IMR-90 (cell line): Measurements from ENCODE around the gene ATG2A. TPM values are rescaled to one million over a fixed set of nuclear protein-coding genes. Genes with fewer than 3 reads are reported as not detected.

Source experiments
- ATAC-seq: fragments of 200-7000 bp; cut with Tn5 transposase; 2 replicates; pipeline ENCODE4 v1.9.1; 2020; ENCODE audit warnings: low read depth, mild to moderate bottlenecking, moderate library complexity
- BruUV-seq: library from RNA; stranded (reverse); fragments of 400-500 nt; replicated peaks from 2 replicates; lab custom pipeline; 2021; lab: Mats Ljungman, UMichigan
- CTCF ChIA-PET: fragments of 300-600 bp; formaldehyde crosslinking; extraction: SDS; loops from one replicate; lab custom pipeline; 2021; ENCODE audit warnings: antibody characterized with exemption; lab: Yijun Ruan, JAX
- POLR2A ChIA-PET: fragments of 300-600 bp; sonication (Branson Sonifier 250); formaldehyde crosslinking; loops from one replicate; lab custom pipeline; 2022; ENCODE audit warnings: antibody characterized with exemption; ENCODE audit not compliant: unreplicated experiment; lab: Charles Lee
- DNase-seq: peaks from one replicate; pipeline ENCODE4 v3.0.0; 2013
- H2AFZ ChIP-seq: replicated peaks from 2 replicates; pipeline ENCODE3; 2013; ENCODE audit warnings: low read length, mild to moderate bottlenecking; ENCODE audit not compliant: poor library complexity
- H2AK5ac ChIP-seq: 2 replicates; pipeline ENCODE4 v1.6.1; 2013; ENCODE audit warnings: low read depth, low read length, inconsistent platforms
- H2AK9ac ChIP-seq: replicated peaks from 2 replicates; pipeline ENCODE3; 2013; ENCODE audit warnings: mild to moderate bottlenecking, low read depth, low read length, moderate library complexity; ENCODE audit not compliant: poor library complexity
- H2BK120ac ChIP-seq: 2 replicates; pipeline ENCODE4 v1.6.1; 2013; ENCODE audit warnings: low read depth, low read length, inconsistent platforms
- H2BK15ac ChIP-seq: 3 replicates; pipeline ENCODE4 v1.6.1; 2013; ENCODE audit warnings: low read depth, low read length, inconsistent platforms
- H2BK20ac ChIP-seq: 2 replicates; pipeline ENCODE4 v1.6.1; 2013; ENCODE audit warnings: low read depth, mild to moderate bottlenecking, inconsistent platforms, low read length, moderate library complexity
- H2BK5ac ChIP-seq: 2 replicates; pipeline ENCODE4 v1.6.1; 2013; ENCODE audit warnings: mild to moderate bottlenecking, low read depth, low read length, inconsistent platforms; ENCODE audit not compliant: poor library complexity, severe bottlenecking
- H3K14ac ChIP-seq: replicated peaks from 2 replicates; pipeline ENCODE4 v1.6.1; 2013; ENCODE audit warnings: low read depth, low read length, inconsistent platforms
- H3K18ac ChIP-seq: 2 replicates; pipeline ENCODE4 v1.6.1; 2013; ENCODE audit warnings: low read depth, low read length, control low read depth
- H3K23ac ChIP-seq: 2 replicates; pipeline ENCODE4 v1.6.1; 2013; ENCODE audit warnings: low read depth, low read length, inconsistent platforms
- H3K27ac ChIP-seq: 2 replicates; pipeline ENCODE4 v1.5.1; 2013; ENCODE audit warnings: mild to moderate bottlenecking, control low read depth, low read length; ENCODE audit not compliant: insufficient read depth
- H3K27me3 ChIP-seq: 2 replicates; pipeline ENCODE4 v1.6.1; 2013; ENCODE audit warnings: low read length; ENCODE audit not compliant: control insufficient read depth, insufficient read depth
- H3K36me3 ChIP-seq: 2 replicates; pipeline ENCODE4 v1.6.1; 2013; ENCODE audit warnings: low read length, mixed read lengths; ENCODE audit not compliant: control insufficient read depth, insufficient read depth
- H3K4ac ChIP-seq: 2 replicates; pipeline ENCODE4 v1.6.1; 2013; ENCODE audit warnings: low read depth, low read length, inconsistent platforms
- H3K4me1 ChIP-seq: 2 replicates; pipeline ENCODE4 v1.6.1; 2013; ENCODE audit warnings: low read length, mixed read lengths; ENCODE audit not compliant: control insufficient read depth, insufficient read depth
- H3K4me2 ChIP-seq: 2 replicates; pipeline ENCODE4 v1.6.1; 2013; ENCODE audit warnings: low read depth, mild to moderate bottlenecking, control low read depth, low read length, moderate library complexity
- H3K4me3 ChIP-seq: 2 replicates; pipeline ENCODE4 v1.5.1; 2013; ENCODE audit warnings: low read depth, mild to moderate bottlenecking, control low read depth, low read length, moderate library complexity; ENCODE audit not compliant: insufficient read depth
- H3K56ac ChIP-seq: 2 replicates; pipeline ENCODE4 v1.6.1; 2013; ENCODE audit warnings: low read length, inconsistent platforms; ENCODE audit not compliant: insufficient read depth; ENCODE audit errors: extremely low read depth
- H3K79me1 ChIP-seq, 2 experiments: 2 replicates each; pipeline ENCODE4 v1.6.1; 2013; ENCODE audit warnings: low read length in 2 of 2, inconsistent platforms in 1 of 2, low read depth in 1 of 2
- H3K9ac ChIP-seq: 2 replicates; pipeline ENCODE4 v1.6.1; 2013; ENCODE audit warnings: low read depth, low read length, control low read depth
- H3K9me1 ChIP-seq: 2 replicates; pipeline ENCODE4 v1.6.1; 2013; ENCODE audit warnings: low read length, inconsistent platforms; ENCODE audit not compliant: insufficient read depth
- H3K9me3 ChIP-seq: 2 replicates; pipeline ENCODE4 v1.6.1; 2013; ENCODE audit warnings: low read length; ENCODE audit not compliant: control insufficient read depth, insufficient read depth
- H4K20me1 ChIP-seq: 2 replicates; pipeline ENCODE4 v1.6.1; 2013; ENCODE audit warnings: low read length, inconsistent platforms; ENCODE audit not compliant: insufficient read depth
- H4K5ac ChIP-seq: 2 replicates; pipeline ENCODE4 v1.6.1; 2013; ENCODE audit warnings: mild to moderate bottlenecking, low read depth, low read length, control low read depth
- H4K8ac ChIP-seq, 2 experiments: 2 replicates each; pipeline ENCODE4 v1.6.1; 2013; ENCODE audit warnings: low read depth in 2 of 2, low read length in 2 of 2, control low read depth in 1 of 2, inconsistent platforms in 1 of 2
- H4K91ac ChIP-seq: 2 replicates; pipeline ENCODE4 v1.6.1; 2013; ENCODE audit warnings: low read depth, low read length, inconsistent platforms; ENCODE audit not compliant: insufficient read depth
- BHLHE40 ChIP-seq: fragments of 150-350 bp; IDR thresholded peaks from 2 replicates; pipeline ENCODE4 v1.6.1; 2016; ENCODE audit warnings: mild to moderate bottlenecking, low read depth, low read length
- CEBPB ChIP-seq: IDR thresholded peaks from 2 replicates; pipeline ENCODE4 v1.6.1; 2012; ENCODE audit warnings: low read depth, low read length, improper control_type of control experiment
- FOS ChIP-seq: fragments of 150-350 bp; IDR thresholded peaks from 2 replicates; pipeline ENCODE4 v1.6.1; 2016; ENCODE audit warnings: low read depth, low read length
- MAFK ChIP-seq: IDR thresholded peaks from 2 replicates; pipeline ENCODE4 v1.6.1; 2012; ENCODE audit warnings: low read depth, low read length, improper control_type of control experiment
- MAZ ChIP-seq: IDR thresholded peaks from 2 replicates; pipeline ENCODE4 v1.6.1; 2012; ENCODE audit warnings: low read depth, mild to moderate bottlenecking, low read length, improper control_type of control experiment, moderate library complexity, borderline replicate concordance
- MXI1 ChIP-seq: IDR thresholded peaks from 2 replicates; pipeline ENCODE4 v1.6.1; 2012; ENCODE audit warnings: low read depth, mild to moderate bottlenecking, low read length, moderate library complexity, borderline replicate concordance
- NFE2L2 ChIP-seq: fragments of 150-350 bp; IDR thresholded peaks from 2 replicates; pipeline ENCODE4 v1.6.1; 2016; ENCODE audit warnings: low read depth, mild to moderate bottlenecking, low read length
- POLR2A ChIP-seq: IDR thresholded peaks from 2 replicates; pipeline ENCODE4 v1.6.1; 2012; ENCODE audit warnings: mild to moderate bottlenecking, low read depth, low read length
- RAD21 ChIP-seq: IDR thresholded peaks from 2 replicates; pipeline ENCODE4 v1.6.1; 2012; ENCODE audit warnings: low read length, improper control_type of control experiment
- RCOR1 ChIP-seq: IDR thresholded peaks from 2 replicates; pipeline ENCODE4 v1.6.1; 2012; ENCODE audit warnings: mild to moderate bottlenecking, low read length, improper control_type of control experiment; ENCODE audit not compliant: insufficient replicate concordance
- RFX5 ChIP-seq: IDR thresholded peaks from 2 replicates; pipeline ENCODE4 v1.8.0; 2012; ENCODE audit warnings: low read depth, mild to moderate bottlenecking, low read length, moderate library complexity
- SMC3 ChIP-seq: fragments of 150-350 bp; IDR thresholded peaks from 2 replicates; pipeline ENCODE4 v1.6.1; 2016; ENCODE audit warnings: low read depth, mild to moderate bottlenecking, antibody characterized with exemption, low read length, moderate library complexity
- WGBS, 2 experiments: methylation state at CpG; one replicate each; pipeline versions ENCODE4 v1.1.5 to v1.1.7; 2013; ENCODE audit warnings: missing lambda C conversion rate in 2 of 2; ENCODE audit not compliant: insufficient read length in 1 of 2; ENCODE audit errors: extremely low coverage in 2 of 2; 5-methylcytosine and 5-hydroxymethylcytosine counted together
- dilution Hi-C: fragments of 300-500 bp; cut with HindIII; formaldehyde crosslinking; loops from one replicate; pipeline ENCODE4 v1.14.3; 2018; ENCODE audit warnings: low sequenced_read_pairs; ENCODE audit not compliant: unreplicated experiment
- in situ Hi-C: fragments of 300-500 bp; cut with MboI; formaldehyde crosslinking; loops from 3 replicates; pipeline ENCODE4 v1.14.3; 2019; ENCODE audit warnings: low sequenced_read_pairs, inconsistent platforms, mixed read lengths
- intact Hi-C: fragments of 100-400 bp; cut with micrococcal nuclease; formaldehyde crosslinking; loops from 2 replicates; pipeline ENCODE4 v1.10.0; 2022
- polyA plus RNA-seq, 3 experiments: library from polyadenylated mRNA; depleted of rRNA; stranded (reverse); fragments of >200 nt; gene quantifications; 2 replicates each; pipeline ENCODE4 v1.2.3, GENCODE V29; 2012; ENCODE audit warnings: low replicate concordance in 1 of 3
- total RNA-seq: library from RNA; depleted of rRNA; stranded (reverse); fragments of >200 nt; gene quantifications from 2 replicates; pipeline ENCODE4 v1.2.3, GENCODE V29; 2012
- TF ChIP-seq, protein P1 (sequence below): fragments of 150-350 bp; IDR thresholded peaks from 2 replicates; pipeline ENCODE4 v1.6.1; 2016; ENCODE audit warnings: low read depth, mild to moderate bottlenecking, low read length, moderate library complexity, borderline replicate concordance
- TF ChIP-seq, protein P2 (sequence below): conservative IDR thresholded peaks from 2 replicates; pipeline ENCODE4 v1.5.1; 2012; ENCODE audit warnings: mild to moderate bottlenecking, low read depth, low read length, improper control_type of control experiment
- TF ChIP-seq, protein P3 (sequence below): fragments of 150-350 bp; IDR thresholded peaks from 2 replicates; pipeline ENCODE4 v1.6.1; 2017; ENCODE audit warnings: mild to moderate bottlenecking, antibody characterized with exemption, low read length, low read depth

ATG2A gene
- total and polyA plus RNA-seq, 2 of the 4 experiments (the other 2 are of a cell fraction): 3.2 to 10.5 TPM

DNA sequence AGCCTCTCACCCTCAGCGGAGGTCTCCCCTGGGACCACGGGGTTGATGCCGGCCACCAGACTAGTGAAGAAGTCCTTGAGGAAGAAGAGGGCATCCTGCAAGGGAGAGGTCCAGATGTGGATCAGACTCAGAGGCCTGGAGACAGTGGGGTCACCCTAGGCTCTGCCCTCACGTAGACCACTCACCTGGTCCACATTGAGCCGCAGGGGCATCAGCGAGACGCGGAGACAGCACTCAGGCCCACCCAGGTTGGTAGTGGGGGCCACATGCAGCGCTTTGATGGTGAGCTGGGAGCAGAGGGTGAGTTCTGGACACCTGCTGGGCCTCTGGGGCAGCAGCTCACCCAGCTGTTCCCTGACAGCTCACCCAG, 18.9 kb downstream of the ATG2A start:
- no peak overlapping the region for H3K4me2 ChIP-seq
- H2BK20ac ChIP-seq: no peak overlapping the region
- no peak overlapping the region for H2AFZ ChIP-seq
- no peaks in the 10 kb centered on the region for H3K9me1 ChIP-seq
- H3K23ac ChIP-seq: no peak overlapping the region
- H2AK5ac ChIP-seq: no peak overlapping the region
- no peak overlapping the region for H3K56ac ChIP-seq
- no peaks in the 10 kb centered on the region for H3K27me3 ChIP-seq
- BruUV-seq: no TSS peak
- dilution Hi-C loops (no loop called here), intact Hi-C loops (no loop called here), in situ Hi-C loops (no loop called here)
- H2BK5ac ChIP-seq: no peak overlapping the region
- peaks cover 4% of the 10 kb centered on the region; the same call in 1 of the 2 replicates for H4K20me1 ChIP-seq
- no peak overlapping the region for H4K8ac ChIP-seq
- ChIA-PET POLR2A (no interaction called here), CTCF (no interaction called here)
- no peak overlapping the region for H2AK9ac ChIP-seq
- ATAC-seq (no peak), DNase-seq (no peak)
- H3K27ac ChIP-seq: no peak overlapping the region
- no peak overlapping the region for H4K91ac ChIP-seq
- H3K9me3 ChIP-seq: no peaks in the 10 kb centered on the region
- no peak overlapping the region for H4K5ac ChIP-seq
- no peak overlapping the region for H2BK15ac ChIP-seq
- H3K4ac ChIP-seq: no peak overlapping the region
- no peaks in the 10 kb centered on the region for H3K79me1 ChIP-seq
- TF ChIP-seq, protein P1, sequence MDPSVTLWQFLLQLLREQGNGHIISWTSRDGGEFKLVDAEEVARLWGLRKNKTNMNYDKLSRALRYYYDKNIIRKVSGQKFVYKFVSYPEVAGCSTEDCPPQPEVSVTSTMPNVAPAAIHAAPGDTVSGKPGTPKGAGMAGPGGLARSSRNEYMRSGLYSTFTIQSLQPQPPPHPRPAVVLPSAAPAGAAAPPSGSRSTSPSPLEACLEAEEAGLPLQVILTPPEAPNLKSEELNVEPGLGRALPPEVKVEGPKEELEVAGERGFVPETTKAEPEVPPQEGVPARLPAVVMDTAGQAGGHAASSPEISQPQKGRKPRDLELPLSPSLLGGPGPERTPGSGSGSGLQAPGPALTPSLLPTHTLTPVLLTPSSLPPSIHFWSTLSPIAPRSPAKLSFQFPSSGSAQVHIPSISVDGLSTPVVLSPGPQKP: no peak
- TF ChIP-seq, protein P2, sequence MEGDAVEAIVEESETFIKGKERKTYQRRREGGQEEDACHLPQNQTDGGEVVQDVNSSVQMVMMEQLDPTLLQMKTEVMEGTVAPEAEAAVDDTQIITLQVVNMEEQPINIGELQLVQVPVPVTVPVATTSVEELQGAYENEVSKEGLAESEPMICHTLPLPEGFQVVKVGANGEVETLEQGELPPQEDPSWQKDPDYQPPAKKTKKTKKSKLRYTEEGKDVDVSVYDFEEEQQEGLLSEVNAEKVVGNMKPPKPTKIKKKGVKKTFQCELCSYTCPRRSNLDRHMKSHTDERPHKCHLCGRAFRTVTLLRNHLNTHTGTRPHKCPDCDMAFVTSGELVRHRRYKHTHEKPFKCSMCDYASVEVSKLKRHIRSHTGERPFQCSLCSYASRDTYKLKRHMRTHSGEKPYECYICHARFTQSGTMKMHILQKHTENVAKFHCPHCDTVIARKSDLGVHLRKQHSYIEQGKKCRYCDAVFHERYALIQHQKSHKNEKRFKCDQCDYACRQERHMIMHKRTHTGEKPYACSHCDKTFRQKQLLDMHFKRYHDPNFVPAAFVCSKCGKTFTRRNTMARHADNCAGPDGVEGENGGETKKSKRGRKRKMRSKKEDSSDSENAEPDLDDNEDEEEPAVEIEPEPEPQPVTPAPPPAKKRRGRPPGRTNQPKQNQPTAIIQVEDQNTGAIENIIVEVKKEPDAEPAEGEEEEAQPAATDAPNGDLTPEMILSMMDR: no peak
- TF ChIP-seq RCOR1 (no peak), RAD21 (no peak), RFX5 (no peak), MAZ (no peak), BHLHE40 (no peak), SMC3 (no peak), FOS (no peak), POLR2A (no peak), CEBPB (no peak), MAFK (no peak), MXI1 (no peak), NFE2L2 (no peak)
- TF ChIP-seq, protein P3, sequence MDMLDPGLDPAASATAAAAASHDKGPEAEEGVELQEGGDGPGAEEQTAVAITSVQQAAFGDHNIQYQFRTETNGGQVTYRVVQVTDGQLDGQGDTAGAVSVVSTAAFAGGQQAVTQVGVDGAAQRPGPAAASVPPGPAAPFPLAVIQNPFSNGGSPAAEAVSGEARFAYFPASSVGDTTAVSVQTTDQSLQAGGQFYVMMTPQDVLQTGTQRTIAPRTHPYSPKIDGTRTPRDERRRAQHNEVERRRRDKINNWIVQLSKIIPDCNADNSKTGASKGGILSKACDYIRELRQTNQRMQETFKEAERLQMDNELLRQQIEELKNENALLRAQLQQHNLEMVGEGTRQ: no peak
- H3K36me3 ChIP-seq: peaks cover 53% of the 10 kb centered on the region
- WGBS, 2 experiments: 100% methylated on average over 1 of the region's 9 CpGs; no CpG with 5 or more reads in 1 of the 2 experiments
- no peak overlapping the region for H3K18ac ChIP-seq
- no peak overlapping the region for H3K4me3 ChIP-seq
- no peak overlapping the region for H3K9ac ChIP-seq
- no peaks in the 10 kb centered on the region for H3K4me1 ChIP-seq
- H3K14ac ChIP-seq: no peak overlapping the region
- H2BK120ac ChIP-seq: no peak overlapping the region
